ENCODE measurements around the gene VEGFB.
"Not testable (repeated sequence)": the region's sequence is repeated elsewhere in the genome, so short reads cannot be mapped to it uniquely, and the experiment has no call there.

The VEGFB gene

DNA sequence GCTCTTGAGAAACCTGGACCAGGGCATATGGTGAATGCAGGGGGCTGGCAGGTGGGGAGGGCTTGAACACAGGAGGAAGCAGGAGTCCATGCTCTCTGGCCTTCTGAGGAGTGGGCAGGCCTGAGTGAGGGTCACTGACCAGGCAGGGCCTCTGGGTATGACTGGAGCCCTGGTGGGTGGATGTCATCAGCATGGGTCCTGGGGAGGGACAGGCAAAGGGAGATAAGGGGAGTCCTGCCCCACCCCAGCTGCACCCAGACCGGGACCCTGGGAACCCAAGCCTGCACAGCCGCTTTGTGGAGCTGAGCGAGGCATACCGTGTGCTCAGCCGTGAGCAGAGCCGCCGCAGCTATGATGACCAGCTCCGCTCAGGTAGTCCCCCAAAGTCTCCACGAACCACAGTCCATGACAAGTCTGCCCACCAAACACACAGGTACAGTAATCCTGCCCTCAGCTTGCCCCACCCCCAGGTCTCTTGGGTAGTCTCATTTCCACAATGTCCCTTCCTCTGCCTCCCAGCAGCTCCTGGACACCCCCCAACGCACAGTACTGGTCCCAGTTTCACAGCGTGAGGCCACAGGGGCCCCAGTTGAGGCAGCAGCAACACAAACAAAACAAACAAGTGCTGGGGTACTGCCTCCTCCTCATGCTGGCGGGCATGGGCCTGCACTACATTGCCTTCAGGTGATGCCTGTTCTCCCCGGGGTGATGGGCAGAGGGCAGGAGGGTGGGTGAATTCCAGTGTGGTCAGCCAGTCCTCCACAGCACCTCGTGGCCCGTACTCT is 2.0 kb upstream of the VEGFB start:
- DNase-seq (ENCODE audit: low read depth): no peak

DNA sequence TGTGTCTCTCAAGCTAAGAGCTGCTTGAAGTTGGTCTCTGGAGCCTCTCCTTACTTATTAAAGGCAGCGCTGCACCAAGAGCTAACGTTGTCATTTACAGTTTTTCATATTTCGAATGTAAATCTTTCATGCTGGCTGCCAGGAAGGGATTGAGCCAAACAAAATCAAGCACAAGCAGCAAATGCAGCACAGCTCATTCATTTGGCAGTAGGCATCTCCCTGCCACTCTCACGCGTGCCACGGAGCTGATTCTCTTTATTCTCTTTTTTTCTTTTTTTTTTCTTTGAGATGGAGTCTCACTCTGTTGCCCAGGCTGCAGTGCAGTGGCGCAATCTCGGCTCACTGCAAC is 1.4 kb upstream of the VEGFB start:
- DNase-seq (ENCODE audit: low read depth): no peak

DNA sequence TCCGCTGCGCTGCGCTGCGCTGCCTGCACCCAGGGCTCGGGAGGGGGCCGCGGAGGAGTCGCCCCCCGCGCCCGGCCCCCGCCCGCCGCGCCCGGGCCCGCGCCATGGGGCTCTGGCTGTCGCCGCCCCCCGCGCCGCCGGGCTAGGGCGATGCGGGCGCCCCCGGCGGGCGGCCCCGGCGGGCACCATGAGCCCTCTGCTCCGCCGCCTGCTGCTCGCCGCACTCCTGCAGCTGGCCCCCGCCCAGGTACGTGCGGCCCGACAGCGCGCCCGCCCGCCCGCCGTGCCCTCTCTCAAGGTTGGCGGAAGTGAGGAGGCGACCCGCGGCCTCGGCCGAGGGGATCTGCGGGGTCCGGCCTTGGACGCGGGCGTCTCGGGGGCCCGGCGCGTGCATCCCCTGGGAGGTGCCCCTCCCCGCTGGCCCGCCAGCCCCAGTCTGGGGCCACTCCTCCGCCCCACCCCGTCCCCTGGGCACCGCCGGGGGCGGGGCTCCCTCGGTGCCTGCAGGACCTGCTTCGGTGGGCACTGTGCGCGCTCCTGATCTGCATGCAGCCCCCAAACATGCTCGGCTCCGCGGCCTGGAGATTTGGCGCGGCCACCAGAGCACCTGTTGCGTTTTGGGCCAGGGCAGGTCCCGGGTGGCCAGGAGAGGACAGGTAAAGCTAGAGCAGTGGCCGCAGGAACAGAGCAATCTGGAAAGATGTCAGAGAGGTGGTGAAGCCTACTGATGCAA is 429 bp downstream of the VEGFB start:
- no peak for DNase-seq (ENCODE audit: low read depth)

DNA sequence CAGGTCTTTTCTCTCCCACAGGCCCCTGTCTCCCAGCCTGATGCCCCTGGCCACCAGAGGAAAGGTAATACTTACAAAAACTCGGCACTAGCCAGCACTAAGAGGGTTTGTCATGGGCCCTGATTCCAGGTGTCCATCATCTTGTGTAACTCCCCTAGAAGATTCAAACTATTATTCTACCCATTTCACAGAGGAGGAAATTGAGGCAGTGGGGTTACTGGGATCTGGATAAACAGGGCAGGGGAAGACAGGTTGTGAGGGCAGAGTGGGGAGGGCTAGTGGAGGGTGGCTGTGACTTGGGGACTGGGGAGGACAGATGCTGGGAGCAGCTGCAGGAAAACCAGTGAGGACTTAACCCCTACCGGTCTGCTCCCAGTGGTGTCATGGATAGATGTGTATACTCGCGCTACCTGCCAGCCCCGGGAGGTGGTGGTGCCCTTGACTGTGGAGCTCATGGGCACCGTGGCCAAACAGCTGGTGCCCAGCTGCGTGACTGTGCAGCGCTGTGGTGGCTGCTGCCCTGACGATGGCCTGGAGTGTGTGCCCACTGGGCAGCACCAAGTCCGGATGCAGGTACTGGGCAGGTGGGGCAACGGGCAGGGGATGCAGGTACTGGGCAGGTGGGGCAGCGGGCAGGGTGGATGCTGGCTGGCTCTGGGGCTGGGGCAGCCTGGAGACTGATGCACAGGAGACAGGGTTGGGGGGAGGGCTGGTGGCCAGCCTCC is 1.2 kb downstream of the VEGFB start:
- no peak for DNase-seq (ENCODE audit: low read depth)

DNA sequence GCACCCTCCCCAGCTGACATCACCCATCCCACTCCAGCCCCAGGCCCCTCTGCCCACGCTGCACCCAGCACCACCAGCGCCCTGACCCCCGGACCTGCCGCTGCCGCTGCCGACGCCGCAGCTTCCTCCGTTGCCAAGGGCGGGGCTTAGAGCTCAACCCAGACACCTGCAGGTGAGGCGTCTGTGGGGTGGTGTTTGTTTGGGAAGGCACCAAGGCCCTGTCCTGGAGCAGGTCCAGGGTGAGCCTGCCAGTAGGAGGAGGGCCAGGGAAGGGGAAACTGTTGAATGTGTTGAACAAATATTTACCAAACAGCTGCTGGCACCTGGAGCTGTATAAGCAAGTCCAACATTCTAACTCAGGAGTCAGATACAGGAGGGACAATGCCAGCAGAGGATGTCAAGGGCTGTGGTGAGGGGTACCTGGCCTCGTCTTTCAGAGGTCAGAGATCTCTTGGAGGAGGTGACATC is 3.1 kb downstream of the VEGFB start:
- DNase-seq (ENCODE audit: low read depth): no peak

DNA sequence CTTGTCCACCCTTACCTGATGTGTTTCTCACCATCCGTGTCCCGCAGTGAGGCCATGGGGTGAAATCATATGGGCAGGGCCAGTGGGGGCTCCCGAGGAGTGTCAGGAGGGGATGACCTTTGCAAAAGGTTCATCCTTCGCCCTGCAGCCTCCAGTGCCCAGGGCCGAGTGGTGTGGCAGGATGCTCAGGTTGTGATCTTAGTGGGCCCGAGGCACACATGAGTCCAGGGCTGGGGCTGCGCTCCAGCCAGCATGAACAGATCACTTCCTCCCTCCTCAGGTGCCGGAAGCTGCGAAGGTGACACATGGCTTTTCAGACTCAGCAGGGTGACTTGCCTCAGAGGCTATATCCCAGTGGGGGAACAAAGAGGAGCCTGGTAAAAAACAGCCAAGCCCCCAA is 3.7 kb downstream of the VEGFB start:
- no peak for DNase-seq (ENCODE audit: low read depth)

DNA sequence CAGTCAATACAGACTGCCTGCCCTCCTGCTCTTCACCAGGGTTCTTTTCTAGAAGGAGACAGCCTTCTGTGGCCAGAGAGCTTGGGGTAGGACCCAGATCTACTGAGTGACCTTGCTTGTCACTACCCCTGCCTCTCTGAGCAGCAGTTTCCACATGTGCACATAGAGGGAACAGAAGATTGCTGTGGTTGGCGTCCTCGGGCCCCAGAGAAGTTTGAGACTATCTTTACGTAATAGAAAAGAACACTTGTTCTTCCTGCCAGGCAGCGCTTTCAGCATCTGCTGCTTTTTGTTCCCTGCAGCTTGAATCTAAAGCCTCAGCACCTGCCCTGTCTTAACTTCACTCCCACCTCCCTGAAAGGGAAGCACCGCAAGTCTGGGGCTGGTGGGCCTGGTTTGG is 4.6 kb downstream of the VEGFB start:
- DNase-seq (ENCODE audit: low read depth): no peak

DNA sequence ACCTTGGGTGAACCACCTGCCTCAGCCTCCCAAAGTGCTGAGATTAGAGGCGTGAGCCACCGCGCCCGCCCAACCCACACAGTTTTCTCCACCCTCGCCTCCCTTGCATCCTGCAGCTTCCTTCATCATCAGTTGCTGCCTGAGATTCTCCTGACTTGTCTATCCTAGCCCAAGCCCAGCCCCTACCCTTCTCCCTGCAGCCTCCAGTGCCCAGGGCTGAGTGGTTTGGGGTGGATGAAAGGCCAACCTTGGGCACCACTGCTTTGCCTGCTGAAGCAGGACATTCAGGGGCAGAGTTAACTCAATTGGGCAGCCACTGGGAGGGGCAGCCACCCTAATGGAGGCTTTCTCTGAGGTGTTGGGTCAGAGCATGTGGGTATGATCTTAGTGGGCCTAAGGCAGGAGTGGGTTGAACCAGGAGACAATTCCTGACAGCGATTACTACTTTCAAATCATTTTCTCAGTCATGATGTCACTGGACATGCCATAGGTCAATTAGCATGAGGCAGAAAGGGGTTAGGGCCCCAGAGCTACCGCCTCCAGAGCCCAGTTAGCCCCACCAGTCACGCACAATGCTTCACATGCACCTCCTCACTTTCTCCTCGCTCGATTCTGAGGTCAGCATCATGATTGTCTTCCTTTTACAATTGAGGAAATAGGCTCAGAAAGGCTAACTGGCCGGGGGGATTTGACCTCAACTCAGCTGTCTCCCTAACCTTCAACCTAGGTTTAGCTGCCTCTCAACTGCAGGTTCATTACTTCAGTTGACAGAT is 5.5 kb downstream of the VEGFB start:
- DNase-seq (ENCODE audit: low read depth): no peak

DNA sequence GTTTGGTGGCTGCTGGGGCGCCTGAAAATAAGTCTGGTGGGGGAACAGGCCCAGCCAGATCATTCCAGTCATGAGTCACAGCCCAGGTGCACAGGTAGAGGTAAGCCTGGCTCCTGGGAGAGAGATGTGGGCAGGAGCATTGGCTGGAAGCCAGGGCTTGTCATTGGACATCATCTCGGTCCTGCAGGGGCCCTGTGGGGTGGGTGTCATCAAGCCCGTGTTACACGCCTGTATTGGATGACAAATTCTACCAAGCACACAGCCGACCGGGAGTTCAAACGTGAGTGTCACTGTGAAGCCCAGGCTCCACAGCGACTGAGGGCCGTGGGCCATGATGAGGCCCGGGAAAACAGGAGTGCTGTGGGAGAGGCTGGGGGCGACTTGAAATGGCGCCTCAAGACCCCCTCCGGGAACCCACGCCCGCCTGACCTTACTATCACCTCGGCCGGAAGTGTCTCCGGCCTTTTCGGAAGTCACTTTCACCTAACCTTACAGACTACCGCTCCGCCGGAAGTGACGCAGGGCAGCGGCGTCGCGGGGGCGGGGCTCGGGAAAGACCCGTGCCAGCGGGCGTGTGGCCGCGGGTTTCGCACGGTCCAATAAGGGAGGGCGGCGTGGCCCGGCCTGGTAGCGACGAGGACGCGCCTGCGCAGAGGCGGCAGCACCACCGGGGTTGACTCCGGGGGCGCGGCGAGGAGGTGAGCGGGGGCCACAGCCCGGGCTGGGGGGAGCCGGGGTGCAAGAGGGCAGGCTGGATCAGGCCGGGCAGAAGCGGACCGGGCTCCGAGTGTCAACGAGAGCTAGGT is 6.3 kb downstream of the VEGFB start, which contains the start of gene FKBP2:
Gene FKBP2 (plus strand): TSS at position 661 of the 806 bp plus-strand sequence. CDS start 1,293 bp downstream, outside the sequence.
- DNase-seq (ENCODE audit: low read depth): peak; percentile 79

DNA sequence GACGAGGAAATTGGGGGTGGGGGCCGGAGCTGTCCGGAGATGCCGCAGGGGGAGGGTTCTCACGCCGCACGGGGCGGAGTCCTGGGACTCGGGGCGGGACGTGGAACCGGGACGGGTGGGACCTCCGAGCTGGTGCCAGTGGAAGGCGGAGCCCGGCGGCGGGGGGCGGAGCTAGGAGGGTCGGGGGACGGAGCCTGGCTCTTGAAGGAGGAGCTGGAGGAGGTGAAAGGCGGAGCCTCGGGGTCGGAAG is 6.8 kb downstream of the VEGFB start:
- DNase-seq (ENCODE audit: low read depth): no peak

DNA sequence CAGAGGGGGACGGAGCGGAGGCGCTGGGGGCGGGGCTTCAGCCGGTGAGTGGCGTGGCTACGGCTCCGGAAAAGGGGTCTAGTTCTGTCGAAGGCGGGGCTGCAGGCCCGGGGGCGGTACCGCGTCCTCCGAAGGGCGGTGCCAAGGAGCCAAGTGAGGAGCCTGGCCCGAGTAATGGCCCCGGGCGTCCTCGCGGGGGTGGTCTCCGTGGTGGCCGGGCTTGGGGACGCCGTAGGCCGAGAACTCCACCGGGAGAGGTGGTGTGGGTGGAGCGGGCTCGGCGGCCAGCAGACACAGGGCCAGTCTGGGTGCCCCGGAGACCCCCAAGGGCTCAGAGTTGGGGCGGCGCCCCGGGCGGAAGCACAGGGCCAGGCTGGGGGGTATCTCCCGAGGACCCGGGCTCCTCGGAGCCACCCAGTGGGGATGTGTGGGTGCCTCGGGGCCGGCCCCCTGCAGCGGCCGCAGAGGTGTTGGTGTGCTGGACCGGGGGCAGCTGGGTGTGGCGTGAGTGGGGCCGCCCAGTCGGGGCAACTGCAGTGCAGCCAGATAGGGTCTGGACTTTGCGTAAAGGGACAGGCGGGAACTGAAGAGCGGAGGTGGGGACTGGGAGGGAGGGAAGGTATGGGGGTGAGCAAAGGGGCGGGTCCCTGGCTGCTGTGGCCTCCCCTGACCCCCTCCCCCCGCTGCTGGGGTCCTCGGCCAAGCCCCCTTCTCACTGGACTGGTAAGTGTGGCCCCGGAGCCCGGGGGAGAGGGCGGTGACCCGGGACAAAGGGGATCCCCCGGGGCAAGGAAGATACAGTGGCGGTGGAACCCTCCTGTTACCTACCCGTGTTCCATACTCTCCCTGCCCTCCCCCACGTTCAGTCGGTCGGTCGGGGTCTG is 7.3 kb downstream of the VEGFB start:
- DNase-seq (ENCODE audit: low read depth): peak; percentile 96

DNA sequence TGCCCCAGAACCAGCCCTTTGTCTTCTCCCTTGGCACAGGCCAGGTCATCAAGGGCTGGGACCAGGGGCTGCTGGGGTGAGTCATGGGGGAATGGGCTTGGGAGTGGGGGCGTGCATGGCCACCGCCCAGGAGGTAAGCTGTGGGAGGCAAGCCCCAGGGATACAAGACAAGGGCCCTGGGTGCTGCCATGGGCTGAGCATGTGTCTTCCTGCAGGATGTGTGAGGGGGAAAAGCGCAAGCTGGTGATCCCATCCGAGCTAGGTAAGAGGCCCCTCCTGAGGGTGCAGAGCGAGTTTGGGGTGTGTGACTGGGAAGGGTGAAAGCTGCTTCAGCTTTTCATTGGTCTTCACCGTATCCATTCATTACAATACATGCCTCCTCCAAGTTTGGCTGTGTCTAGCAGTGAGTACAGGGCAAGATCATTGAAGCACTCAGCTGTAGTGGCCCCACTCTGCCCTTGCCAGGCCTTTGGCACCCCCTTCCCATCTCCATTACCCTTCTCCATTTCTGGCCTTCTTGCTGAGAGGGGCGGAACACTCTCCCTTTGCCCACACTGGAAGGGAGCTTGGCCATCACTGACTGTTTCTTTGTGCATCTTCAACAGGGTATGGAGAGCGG is 9.0 kb downstream of the VEGFB start:
- no peak for DNase-seq (ENCODE audit: low read depth)

DNA sequence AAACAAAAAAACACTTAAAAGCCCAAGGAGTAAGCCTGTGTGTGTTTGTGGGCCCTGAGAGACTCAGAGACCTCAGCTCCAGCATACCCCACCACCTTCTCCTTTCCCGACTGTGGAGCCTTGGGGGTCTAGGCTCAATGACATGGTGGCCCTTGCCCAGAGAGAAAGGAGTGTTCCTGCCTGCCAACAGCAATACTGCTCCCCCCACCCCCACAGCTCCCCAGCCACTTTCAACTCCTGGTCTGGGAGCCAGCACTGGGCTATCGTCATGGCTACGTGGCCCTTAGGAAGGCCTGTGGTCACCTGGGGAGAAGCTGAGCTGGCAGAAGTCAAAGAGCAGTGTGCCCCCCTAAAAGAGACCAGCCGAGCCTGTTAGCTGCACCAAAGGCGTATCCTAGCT is 9.7 kb downstream of the VEGFB start:
- no peak for DNase-seq (ENCODE audit: low read depth)

DNA sequence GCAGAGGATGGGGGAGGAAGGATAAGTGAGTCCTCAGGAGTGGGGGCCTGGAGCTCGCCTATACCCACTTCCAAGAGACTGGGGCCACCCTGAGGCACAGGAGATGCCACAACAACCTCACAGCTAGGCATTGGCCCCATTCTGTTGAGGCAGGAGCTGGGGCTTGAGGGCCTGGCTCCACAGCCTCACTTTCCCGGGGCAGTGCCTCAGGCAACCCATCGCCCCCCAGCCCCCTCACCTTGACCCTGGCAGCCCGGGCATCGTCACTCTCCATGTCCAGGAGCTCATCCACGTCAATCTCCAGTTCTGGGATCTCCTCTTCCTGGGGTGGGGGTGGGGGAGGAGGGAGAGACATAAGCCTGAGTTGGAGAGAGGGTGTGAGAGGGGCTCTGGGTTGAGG is 10.6 kb downstream of the VEGFB start:
- no peak for DNase-seq (ENCODE audit: low read depth)

DNA sequence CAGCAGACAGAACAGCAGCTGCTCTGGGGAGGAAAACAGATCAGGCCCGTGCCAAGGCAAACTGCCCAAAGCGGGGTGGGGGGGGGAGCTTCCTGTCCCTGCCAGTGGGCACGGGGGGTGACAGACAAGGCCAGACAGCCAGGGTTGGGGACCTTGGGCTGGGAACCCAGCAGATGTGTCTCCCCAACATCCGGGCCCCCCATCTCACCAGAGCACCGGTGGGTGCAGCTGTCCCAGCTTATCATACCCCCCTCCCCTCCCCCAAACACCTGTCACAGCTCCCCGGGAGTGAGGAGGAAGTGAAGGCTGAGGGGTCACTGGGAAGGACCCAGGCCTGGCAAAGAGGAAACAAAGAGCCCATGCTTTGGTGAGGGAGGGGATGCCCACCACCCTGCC is 11.0 kb downstream of the VEGFB start:
- DNase-seq (ENCODE audit: low read depth): no peak

DNA sequence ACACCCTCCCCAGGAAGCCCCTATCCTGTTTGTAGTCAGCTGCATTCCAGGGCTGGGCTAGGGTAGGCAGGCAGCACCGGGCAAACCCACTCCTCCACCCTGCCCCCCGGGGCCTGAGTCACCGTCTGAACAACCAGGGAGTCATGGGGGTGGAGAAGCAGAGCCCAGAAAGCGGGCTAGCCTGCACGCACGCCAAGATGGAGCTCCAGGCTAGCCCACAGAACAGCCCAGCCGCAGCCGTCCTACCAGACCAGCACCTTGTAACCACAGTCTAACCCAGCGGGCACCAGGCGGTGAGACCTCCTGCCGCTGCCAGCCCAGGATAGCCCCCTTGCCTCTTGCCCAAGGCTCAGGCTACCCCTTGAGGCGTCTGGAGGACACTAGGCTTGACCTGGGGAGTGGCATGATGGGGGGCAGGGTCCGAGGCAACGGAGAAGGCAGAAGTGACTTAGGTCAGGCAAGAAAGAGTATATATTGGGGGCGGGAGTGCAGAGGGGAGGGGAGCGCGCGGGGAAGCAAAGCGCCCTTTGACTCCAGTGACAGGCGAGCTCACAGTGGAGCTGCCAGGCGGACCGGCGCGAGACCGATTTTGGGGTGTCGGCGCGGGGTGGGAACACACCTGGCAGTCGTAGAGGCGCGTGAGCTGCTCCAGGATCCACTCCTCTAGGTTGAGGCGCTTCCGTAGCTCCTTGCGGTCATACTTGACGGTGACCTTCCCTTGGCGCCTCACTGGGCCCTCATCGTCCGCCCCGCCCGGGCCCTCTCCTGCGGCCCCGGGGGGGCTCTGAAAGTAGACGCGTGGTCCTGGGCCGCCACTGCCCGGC is 11.6 kb downstream of the VEGFB start:
- peak; percentile 70 for DNase-seq (ENCODE audit: low read depth)

DNA sequence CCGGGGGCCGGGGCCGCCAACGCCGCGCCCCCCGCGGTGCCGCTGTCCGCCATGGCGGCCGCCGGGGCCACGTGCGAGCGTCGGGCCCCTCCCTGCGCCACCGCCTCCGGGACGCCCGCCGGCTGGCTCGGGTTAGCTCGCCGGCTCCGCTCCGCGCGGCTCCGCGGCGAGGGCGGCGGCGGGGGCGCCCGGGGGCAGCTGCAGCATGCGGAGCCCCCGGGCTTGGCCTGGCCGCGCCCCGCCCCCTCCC is 12.2 kb downstream of the VEGFB start:
- DNase-seq (ENCODE audit: low read depth): not testable (repeated sequence)

DNA sequence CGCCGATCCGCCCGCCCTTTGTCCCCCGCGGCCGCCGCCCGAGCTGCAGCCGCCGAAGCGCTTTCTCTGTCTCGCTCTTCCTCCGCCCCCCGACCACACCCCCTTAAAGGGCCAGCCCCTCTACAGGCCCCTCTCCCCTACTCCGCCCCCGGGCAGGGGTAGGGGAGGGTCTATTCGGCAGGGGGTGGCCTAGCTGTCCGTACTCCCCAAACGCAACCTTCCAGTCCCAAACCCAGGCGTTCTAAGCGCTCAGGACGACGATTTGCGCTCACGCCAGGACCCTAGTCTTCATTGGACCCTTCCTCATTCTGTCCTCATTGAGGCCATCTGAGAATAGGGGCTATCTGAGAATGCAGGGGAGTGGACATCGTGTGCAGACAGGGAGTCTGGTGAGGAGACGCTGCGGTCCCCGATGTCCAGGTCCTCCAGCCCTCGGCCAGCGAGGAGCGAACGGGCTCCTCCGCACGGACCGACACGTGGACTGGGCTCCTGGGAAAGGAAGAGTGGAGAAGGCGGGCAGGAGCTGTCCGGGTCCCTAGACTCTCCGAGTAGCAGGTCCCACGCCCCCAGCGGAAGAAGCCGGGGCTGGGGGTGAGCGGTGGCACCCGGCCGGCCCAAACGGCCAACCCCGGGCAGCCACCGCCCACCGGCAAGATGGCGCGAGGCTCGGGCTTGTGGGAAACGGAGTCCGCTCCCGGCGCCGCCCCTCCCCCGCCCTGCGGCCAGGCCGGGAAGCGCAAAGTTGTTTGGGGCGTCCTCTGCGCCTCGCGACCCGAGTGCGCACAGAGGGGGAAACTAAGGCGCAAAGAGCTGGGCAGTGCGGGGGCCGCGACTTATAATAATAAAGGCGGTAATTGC is 12.7 kb downstream of the VEGFB start, which contains the start of gene PPP1R14B:
Gene PPP1R14B (minus strand): TSS at position 73 of the 858 bp plus-strand sequence. CDS start 270 bp downstream, outside the sequence.
- DNase-seq (ENCODE audit: low read depth): no peak

Measured in HS-5 (cell line).